Measurements from ENCODE around the gene CHST1.

Gene CHST1

GRCh38 chr11:45677770-45678512, 12.5 kb upstream of the CHST1 start:
- Histone ChIP-seq H3K27me3 (no peaks in the 10 kb centered on the region), H3K9me3 (no peaks in the 10 kb centered on the region), H3K36me3 (no peaks in the 10 kb centered on the region), H3K4me3 (ENCODE audit: low read depth, low read length) (no peak overlapping the region), H3K4me1 (no peaks in the 10 kb centered on the region)
- no peak for DNase-seq
- TF ChIP-seq CTCF (IDR thresholded peaks at IDR 0.05; ENCODE audit: low read depth, low read length), result no peak

DNA sequence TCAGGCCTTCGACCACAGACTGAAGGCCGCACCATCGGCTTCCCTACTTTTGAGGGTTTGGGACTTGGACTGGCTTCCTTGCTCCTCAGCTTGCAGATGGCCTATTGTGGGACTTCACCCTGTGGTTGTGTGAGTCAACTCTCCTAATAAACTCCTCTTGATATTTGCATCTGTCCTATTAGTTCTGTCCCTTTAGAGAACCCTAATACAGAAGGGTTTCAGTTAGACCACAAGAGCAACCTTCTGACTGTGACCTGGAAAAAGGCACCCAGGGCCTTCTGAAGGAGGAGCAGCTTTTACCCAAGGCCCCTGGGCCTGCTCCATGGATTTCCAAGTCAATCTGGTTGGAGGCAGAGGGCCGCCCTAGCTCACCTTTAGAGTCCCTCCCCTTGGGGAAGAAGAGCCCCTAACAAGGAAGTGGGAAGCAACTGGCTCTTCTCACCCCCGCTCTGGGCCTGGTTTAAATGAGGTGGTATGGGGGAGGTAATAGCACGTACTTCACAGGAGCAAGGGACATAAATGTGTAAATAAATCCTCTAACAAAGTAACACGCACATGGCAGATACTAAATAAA, 11.2 kb upstream of the CHST1 start:
- no peaks in the 10 kb centered on the region for H3K36me3 ChIP-seq
- H3K4me1 ChIP-seq, result no peaks in the 10 kb centered on the region
- no peaks in the 10 kb centered on the region for H3K9me3 ChIP-seq
- no peaks in the 10 kb centered on the region for H3K27me3 ChIP-seq
- H3K4me3 ChIP-seq (ENCODE audit: low read depth, low read length), result no peak overlapping the region
- TF ChIP-seq CTCF (IDR thresholded peaks at IDR 0.05; ENCODE audit: low read depth, low read length), result no peak
- DNase-seq, result no peak

DNA sequence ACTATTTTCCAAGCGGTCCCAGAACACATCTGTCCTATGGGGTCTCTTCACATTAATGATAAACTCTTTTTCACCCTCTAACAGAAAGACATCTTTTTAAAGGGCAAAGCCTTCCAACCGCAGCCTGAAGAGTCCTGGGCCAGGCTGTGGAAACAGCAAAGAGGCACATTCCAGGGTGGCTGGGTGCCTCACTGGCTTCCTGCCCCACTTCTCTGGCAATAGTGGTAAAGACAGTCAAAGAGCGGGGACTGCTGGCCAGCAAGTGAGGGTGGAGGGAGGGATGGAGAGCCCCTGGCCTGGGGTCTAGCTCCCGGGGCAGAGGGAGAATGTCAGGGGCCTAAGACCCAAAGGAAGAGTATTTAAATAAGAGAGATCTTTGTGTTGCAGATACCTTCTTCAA, 10.2 kb upstream of the CHST1 start:
- H3K4me1 ChIP-seq, result no peaks in the 10 kb centered on the region
- H3K36me3 ChIP-seq, result no peaks in the 10 kb centered on the region
- DNase-seq, result no peak
- TF ChIP-seq CTCF (IDR thresholded peaks at IDR 0.05; ENCODE audit: low read depth, low read length), result no peak
- no peaks in the 10 kb centered on the region for H3K9me3 ChIP-seq
- H3K27me3 ChIP-seq, result no peaks in the 10 kb centered on the region
- H3K4me3 ChIP-seq (ENCODE audit: low read depth, low read length), result no peak overlapping the region

- Histone ChIP-seq H3K9me3 (no peaks in the 10 kb centered on the region), H3K4me3 (ENCODE audit: low read depth, low read length) (no peak overlapping the region), H3K4me1 (no peaks in the 10 kb centered on the region), H3K27me3 (no peaks in the 10 kb centered on the region), H3K36me3 (no peaks in the 10 kb centered on the region)
- TF ChIP-seq CTCF (IDR thresholded peaks at IDR 0.05; ENCODE audit: low read depth, low read length), result no peak
- DNase-seq, result no peak
Measured at GRCh38 chr11:45674481-45675190, 9.2 kb upstream of the CHST1 start.

DNA sequence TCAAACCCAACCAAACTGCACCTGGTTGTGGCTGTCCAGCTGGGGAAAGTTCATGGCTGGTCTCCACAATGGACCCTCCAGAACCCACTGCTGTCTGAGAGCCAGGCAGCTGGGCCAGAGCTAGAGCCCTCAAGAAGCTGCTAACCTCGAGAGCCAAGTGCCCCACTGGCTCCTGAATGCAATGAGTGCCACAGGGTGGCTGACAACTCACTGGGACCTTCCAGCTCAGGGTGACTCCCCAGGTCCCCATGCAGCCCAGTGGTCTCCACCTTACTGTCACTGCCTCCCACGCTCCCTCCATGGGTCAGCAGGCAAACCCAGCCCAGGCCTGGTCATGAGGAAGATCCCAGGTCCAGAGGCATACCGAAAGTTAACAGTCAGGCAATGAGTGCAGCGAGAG, 8.0 kb upstream of the CHST1 start:
- H3K9me3 ChIP-seq, result no peaks in the 10 kb centered on the region
- no peaks in the 10 kb centered on the region for H3K4me1 ChIP-seq
- H3K4me3 ChIP-seq (ENCODE audit: low read depth, low read length), result no peak overlapping the region
- no peak for TF ChIP-seq CTCF (IDR thresholded peaks at IDR 0.05; ENCODE audit: low read depth, low read length)
- no peak for DNase-seq
- no peaks in the 10 kb centered on the region for H3K27me3 ChIP-seq
- no peaks in the 10 kb centered on the region for H3K36me3 ChIP-seq

DNA sequence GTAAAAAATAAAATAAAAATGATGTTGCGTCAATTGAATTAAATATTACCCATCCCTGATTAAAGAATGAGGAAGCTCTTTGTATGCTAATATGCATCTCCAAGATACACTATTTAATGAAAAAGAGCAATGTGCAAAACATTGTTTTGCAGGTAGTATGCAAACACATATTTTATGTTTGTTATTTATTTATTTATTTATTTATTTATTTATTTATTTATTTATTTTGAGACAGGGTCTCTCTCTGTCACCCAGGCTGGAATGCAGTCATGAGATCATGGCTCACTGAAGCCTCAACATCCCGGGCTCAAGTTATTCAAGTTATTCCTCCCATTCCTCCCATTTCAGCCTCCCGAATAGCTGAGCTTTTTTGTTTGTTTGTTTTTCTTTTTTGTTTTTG, 7.2 kb upstream of the CHST1 start:
- no peak for TF ChIP-seq CTCF (IDR thresholded peaks at IDR 0.05; ENCODE audit: low read depth, low read length)
- H3K36me3 ChIP-seq, result no peaks in the 10 kb centered on the region
- DNase-seq, result no peak
- H3K4me1 ChIP-seq, result no peaks in the 10 kb centered on the region
- H3K9me3 ChIP-seq, result no peaks in the 10 kb centered on the region
- no peak overlapping the region for H3K4me3 ChIP-seq (ENCODE audit: low read depth, low read length)
- H3K27me3 ChIP-seq, result no peaks in the 10 kb centered on the region

Data from BE2C (cell line).